ENCODE data around the gene VLDLR. TPM values are rescaled to one million over a fixed set of nuclear protein-coding genes. Genes with fewer than 3 reads are reported as not detected.
A peak's percentile ranks its signal among the peaks of the same experiment; 100 is the strongest.

The VLDLR gene
- total RNA-seq, 4 donors from 2014 or later, result 12.4 to 20.2 (median 15.7) TPM

GRCh38 chr9:2664174-2665065 is 42.8 kb downstream of the VLDLR start:
- no peaks in the 10 kb centered on the region for H3K27me3 ChIP-seq
- peaks cover 0 to 17% (median 0%) of the 10 kb centered on the region in 3 donors for H3K4me1 ChIP-seq
- H3K9me3 ChIP-seq, result no peaks in the 10 kb centered on the region
- intact Hi-C loops (cut with DNase I), result no loop called here
- 59 to 65% methylated on average over 4 of the region's 4 CpGs for WGBS, 2 donors
- peak overlapping the region in 1 of 4 donors; percentile 43 for H3K27ac ChIP-seq
- DNase-seq, result no peak
- H3K4me3 ChIP-seq, result no peak overlapping the region
- TF ChIP-seq CTCF (IDR thresholded peaks at IDR 0.05) (no peak), POLR2A (IDR thresholded peaks at IDR 0.05) (no peak)
- no peaks in the 10 kb centered on the region for H3K36me3 ChIP-seq

- 60% methylated on average over 1 of the region's 4 CpGs; no CpG with 5 or more reads in 1 of the 2 donors for WGBS, 2 donors
- no peaks in the 10 kb centered on the region for H3K9me3 ChIP-seq
- no peaks in the 10 kb centered on the region for H3K36me3 ChIP-seq
- no peak overlapping the region for H3K27ac ChIP-seq
- no peak overlapping the region for H3K4me3 ChIP-seq
- H3K4me1 ChIP-seq, result peaks cover 0 to 17% (median 0%) of the 10 kb centered on the region in 3 donors
- DNase-seq, result no peak
- H3K27me3 ChIP-seq, result no peaks in the 10 kb centered on the region
- intact Hi-C loops (cut with DNase I), result no loop called here
- TF ChIP-seq CTCF (IDR thresholded peaks at IDR 0.05) (no peak), POLR2A (IDR thresholded peaks at IDR 0.05) (no peak)
These were observed 45.0 kb downstream of the VLDLR start for GRCh38 chr9:2666569-2666968.

- 74 to 81% methylated on average over 3 of the region's 3 CpGs for WGBS, 2 donors
- Histone ChIP-seq H3K4me3 (no peak overlapping the region), H3K4me1 (peaks cover 0 to 28% (median 8%) of the 10 kb centered on the region in 3 donors), H3K27me3 (no peaks in the 10 kb centered on the region), H3K36me3 (no peaks in the 10 kb centered on the region), H3K27ac (no peak overlapping the region), H3K9me3 (no peaks in the 10 kb centered on the region)
- DNase-seq, result no peak
- TF ChIP-seq POLR2A (IDR thresholded peaks at IDR 0.05) (no peak), CTCF (IDR thresholded peaks at IDR 0.05) (no peak)
- intact Hi-C loops (cut with DNase I), result no loop called here
These were observed 51.6 kb downstream of the VLDLR start for GRCh38 chr9:2673161-2673560.

GRCh38 chr9:2674141-2674824 is 52.7 kb downstream of the VLDLR start:
- 79 to 89% methylated on average over 9 of the region's 9 CpGs for WGBS, 2 donors

More at GRCh38 chr9:2674141-2674824, 52.7 kb downstream of the VLDLR start:
- no peak for TF ChIP-seq POLR2A (IDR thresholded peaks at IDR 0.05)
- no peak for TF ChIP-seq CTCF (IDR thresholded peaks at IDR 0.05)
- Histone ChIP-seq H3K4me3 (no peak overlapping the region), H3K27me3 (no peaks in the 10 kb centered on the region), H3K27ac (no peak overlapping the region), H3K4me1 (peaks cover 0 to 39% (median 8%) of the 10 kb centered on the region in 3 donors), H3K36me3 (no peaks in the 10 kb centered on the region), H3K9me3 (no peaks in the 10 kb centered on the region)
- DNase-seq, result no peak
- intact Hi-C loops (cut with DNase I), result no loop called here

Measured in esophagus squamous epithelium (tissue), 5 donors.